Muscle layer of duodenum (tissue), 2 donors: ENCODE data around the gene ZFHX3.

Source experiments
- H3K27ac ChIP-seq: one replicate; pipeline ENCODE4 v1.7.0; 2013; ENCODE audit warnings: mild to moderate bottlenecking, low read length
- H3K27me3 ChIP-seq: one replicate; pipeline ENCODE4 v1.7.0; 2013; ENCODE audit warnings: low read depth, mild to moderate bottlenecking, control low read depth, low read length
- H3K36me3 ChIP-seq, 2 donors: one replicate each; pipeline ENCODE4 v1.7.0; 2013; ENCODE audit warnings: low read length in 2 of 2, control low read depth in 1 of 2, mild to moderate bottlenecking in 1 of 2; ENCODE audit not compliant: insufficient read depth in 2 of 2, control insufficient read depth in 1 of 2
- H3K4me1 ChIP-seq, 2 donors: one replicate each; pipeline ENCODE4 v1.7.0; 2013; ENCODE audit warnings: low read length in 2 of 2, mild to moderate bottlenecking in 2 of 2, control low read depth in 1 of 2, moderate library complexity in 1 of 2; ENCODE audit not compliant: insufficient read depth in 2 of 2, control insufficient read depth in 1 of 2
- H3K4me3 ChIP-seq, 2 donors: one replicate each; pipeline ENCODE4 v1.7.0; 2013; ENCODE audit warnings: low read length in 2 of 2, low read depth in 1 of 2, mild to moderate bottlenecking in 1 of 2
- H3K9me3 ChIP-seq, 2 donors: one replicate each; pipeline ENCODE4 v1.7.0; 2013; ENCODE audit warnings: low read length in 2 of 2, control low read depth in 1 of 2, mild to moderate bottlenecking in 1 of 2; ENCODE audit not compliant: control insufficient read depth in 1 of 2
- donor health status: healthy.

Gene ZFHX3

DNA sequence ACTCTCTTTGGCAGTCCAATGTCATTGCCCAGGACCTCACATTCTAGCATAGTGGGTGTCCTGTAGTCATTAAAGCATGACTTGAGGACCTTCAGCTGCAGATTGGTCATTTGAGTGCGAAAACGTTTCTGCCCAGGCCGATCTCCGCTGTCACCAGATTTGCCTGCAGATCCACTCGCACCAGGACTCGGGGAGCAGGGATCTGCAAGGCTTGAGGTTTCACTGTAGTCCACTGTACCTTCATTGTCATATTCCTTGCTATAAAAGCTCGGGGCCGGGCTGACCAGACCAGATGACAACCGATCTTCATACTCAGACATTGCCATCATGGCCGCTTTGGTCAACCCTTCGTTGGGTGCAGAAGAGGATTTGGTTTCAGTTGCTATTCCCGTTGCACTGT lies 254.2 kb downstream of the ZFHX3 start:
- Histone ChIP-seq H3K36me3 (peaks cover 21 to 32% of the 10 kb centered on the region in 2 donors), H3K4me3 (no peak overlapping the region), H3K27me3 (no peaks in the 10 kb centered on the region), H3K4me1 (peaks cover 0 to 14% of the 10 kb centered on the region in 2 donors), H3K9me3 (no peaks in the 10 kb centered on the region), H3K27ac (no peak overlapping the region)

DNA sequence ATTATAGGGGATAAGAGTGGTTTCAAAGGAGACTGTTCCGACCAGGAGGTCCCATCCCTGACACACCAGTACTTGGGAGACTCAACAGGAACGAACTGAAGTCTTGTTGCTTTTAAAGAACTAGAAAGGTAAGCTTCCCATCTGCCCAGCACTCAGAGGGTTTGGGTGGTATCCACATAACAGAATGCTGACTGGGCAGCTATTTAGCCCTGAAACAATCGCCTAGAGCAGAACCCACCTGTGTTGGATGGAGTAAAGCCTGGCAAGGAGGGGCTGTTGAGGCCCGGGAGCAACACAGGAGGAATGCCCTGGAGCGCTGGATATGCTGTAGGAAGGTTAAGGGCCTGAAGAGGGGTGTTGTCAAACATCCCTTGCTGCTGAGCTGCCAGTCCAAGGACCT lies 254.9 kb downstream of the ZFHX3 start:
- no peaks in the 10 kb centered on the region for H3K9me3 ChIP-seq
- H3K4me1 ChIP-seq, result peaks cover 0 to 17% of the 10 kb centered on the region in 2 donors
- peaks cover 21 to 25% of the 10 kb centered on the region in 2 donors for H3K36me3 ChIP-seq
- no peaks in the 10 kb centered on the region for H3K27me3 ChIP-seq
- no peak overlapping the region for H3K4me3 ChIP-seq
- no peak overlapping the region for H3K27ac ChIP-seq

DNA sequence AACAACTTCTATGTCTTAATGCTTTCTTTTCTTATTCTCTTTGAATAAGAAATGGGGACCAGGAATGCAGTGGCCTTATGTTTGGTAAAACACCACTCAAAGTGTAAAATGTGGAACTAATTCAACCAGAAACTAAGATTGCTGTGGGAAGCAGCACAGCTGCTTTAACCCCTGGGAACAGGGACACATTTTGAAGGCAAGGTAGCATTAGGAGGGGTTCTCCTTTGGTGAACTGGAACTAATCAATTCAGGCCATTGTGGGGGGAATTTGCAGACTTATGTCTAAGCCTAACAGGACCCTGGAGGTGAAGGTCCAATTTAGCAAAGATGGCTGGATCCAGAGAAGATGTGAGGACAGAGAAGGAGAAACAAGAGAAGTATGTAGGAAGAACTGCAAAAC lies 256.1 kb downstream of the ZFHX3 start:
- H3K4me3 ChIP-seq, result no peak overlapping the region
- peaks cover 0 to 8% of the 10 kb centered on the region in 2 donors for H3K4me1 ChIP-seq
- H3K9me3 ChIP-seq, result no peaks in the 10 kb centered on the region
- H3K27ac ChIP-seq, result no peak overlapping the region
- H3K36me3 ChIP-seq, result peaks cover 13 to 16% of the 10 kb centered on the region in 2 donors
- H3K27me3 ChIP-seq, result no peaks in the 10 kb centered on the region

DNA sequence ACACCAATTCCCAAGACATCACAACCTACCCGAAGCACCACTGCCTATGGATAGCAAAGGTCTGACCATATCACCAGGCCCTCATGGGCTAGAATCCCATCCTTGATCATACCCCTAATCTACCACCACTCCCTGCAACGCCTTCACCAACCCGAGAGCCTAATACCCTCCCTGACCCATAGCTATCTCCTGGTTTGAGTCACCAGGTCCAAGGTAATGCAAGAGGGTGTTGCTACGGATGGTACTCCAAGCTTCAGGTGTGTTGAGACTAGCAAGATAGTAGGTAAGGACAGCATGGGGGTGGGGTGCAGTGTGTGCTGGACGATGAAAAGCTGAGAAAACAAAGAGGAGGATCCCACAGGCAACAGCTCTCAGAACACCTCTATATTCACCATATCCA lies 258.0 kb downstream of the ZFHX3 start:
- H3K4me3 ChIP-seq, result no peak overlapping the region
- H3K27ac ChIP-seq, result no peak overlapping the region
- H3K4me1 ChIP-seq, result peaks cover 0 to 8% of the 10 kb centered on the region in 2 donors
- H3K9me3 ChIP-seq, result no peaks in the 10 kb centered on the region
- H3K36me3 ChIP-seq, result peaks cover 12 to 14% of the 10 kb centered on the region in 2 donors
- no peaks in the 10 kb centered on the region for H3K27me3 ChIP-seq

DNA sequence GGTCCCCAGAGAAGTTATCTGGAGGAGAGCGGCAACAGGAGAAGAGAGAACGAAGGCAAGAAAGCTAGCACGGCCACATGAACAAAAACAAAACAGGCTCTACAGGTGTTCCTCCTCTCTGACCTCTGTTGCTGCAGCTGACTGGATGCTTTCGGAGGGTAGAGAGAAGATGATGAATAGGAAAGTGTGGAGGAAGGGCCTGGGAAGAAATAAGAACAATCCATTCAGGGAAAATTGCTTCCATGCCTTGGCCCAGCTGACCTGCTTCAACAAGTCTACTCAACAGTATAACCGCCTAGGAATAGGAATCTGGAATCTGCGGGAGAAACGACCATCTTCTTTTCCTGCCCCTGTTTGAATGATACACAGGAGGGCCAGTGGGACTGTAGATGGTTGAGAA lies 258.5 kb downstream of the ZFHX3 start:
- H3K27ac ChIP-seq, result no peak overlapping the region
- peaks cover 0 to 8% of the 10 kb centered on the region in 2 donors for H3K4me1 ChIP-seq
- peaks cover 10 to 12% of the 10 kb centered on the region in 2 donors for H3K36me3 ChIP-seq
- H3K4me3 ChIP-seq, result no peak overlapping the region
- H3K9me3 ChIP-seq, result no peaks in the 10 kb centered on the region
- no peaks in the 10 kb centered on the region for H3K27me3 ChIP-seq

DNA sequence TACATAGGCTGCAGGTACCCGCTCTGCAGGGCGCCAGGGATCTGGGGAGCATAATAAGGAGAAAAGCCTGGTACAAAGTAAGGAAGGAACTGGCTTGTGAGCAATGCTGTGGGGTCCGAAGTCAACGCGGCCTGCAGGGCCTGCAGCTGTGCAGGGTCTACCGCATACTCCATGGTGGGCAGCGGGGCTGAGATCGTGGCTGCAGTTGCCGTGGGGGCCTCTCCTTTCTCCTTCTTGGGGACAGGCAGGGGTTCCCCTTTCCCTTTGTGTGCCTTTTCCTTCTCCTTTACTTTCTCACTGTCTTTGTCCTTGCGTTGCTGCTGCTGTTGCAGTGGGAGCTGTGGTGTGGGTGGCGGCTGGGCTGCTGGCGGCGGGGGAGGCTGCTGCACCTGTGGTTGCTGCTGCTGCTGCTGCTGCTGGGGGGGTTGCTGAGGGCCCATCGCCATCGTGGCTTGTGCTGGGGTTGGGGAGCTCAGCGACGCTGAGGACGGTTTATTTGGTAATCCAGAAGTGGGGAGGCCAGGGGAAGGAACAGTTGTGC lies 259.6 kb downstream of the ZFHX3 start:
- H3K4me3 ChIP-seq, result peak overlapping the region; percentile 59 to 64

DNA sequence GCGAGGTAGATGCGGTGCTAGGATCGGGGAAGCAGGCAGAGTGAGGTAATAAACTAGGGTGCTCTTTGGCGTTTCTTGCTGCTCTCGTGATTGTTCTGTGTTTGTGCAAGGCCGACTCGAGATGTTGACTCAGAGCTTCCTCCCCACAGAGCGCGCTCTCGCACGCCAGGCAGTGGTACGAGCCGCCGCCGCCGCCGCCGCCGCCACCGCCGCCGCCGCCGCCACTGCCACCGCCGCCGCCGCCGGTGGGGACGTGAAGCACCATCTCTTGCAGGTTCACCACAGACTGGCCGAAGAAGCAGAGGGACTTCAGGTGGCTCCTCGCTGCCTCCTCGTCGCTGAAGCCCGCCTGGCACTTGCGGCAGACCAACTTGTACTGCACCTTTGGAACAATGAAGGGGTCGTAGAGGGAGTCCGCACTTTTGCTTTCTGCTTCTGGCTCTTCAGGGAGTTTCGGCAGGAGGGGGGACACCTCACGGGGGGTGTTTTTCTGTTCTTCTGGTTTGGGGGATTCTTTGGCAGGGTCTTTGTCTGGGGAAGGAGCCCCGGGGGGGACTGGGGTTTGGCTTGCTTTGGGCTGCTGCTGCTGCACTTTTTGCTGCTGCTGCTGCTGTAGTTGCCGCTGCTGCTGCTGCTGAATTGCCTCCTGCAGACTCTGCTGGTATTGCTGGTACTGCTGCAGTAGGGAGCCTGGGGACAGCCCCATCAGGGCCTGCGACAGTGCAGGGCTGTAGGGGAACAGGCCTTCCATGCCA lies 260.2 kb downstream of the ZFHX3 start:
- Histone ChIP-seq H3K9me3 (no peaks in the 10 kb centered on the region), H3K27me3 (no peaks in the 10 kb centered on the region), H3K36me3 (peaks cover 0 to 7% of the 10 kb centered on the region in 2 donors), H3K4me3 (peak overlapping the region; percentile 59 to 64), H3K27ac (no peak overlapping the region), H3K4me1 (peaks cover 0 to 8% of the 10 kb centered on the region in 2 donors)

More for the DNA sequence above, 259.6 kb downstream of the ZFHX3 start:
- Histone ChIP-seq H3K27ac (no peak overlapping the region), H3K27me3 (no peaks in the 10 kb centered on the region), H3K4me1 (peaks cover 0 to 8% of the 10 kb centered on the region in 2 donors), H3K36me3 (peaks cover 6 to 9% of the 10 kb centered on the region in 2 donors), H3K9me3 (no peaks in the 10 kb centered on the region)

DNA sequence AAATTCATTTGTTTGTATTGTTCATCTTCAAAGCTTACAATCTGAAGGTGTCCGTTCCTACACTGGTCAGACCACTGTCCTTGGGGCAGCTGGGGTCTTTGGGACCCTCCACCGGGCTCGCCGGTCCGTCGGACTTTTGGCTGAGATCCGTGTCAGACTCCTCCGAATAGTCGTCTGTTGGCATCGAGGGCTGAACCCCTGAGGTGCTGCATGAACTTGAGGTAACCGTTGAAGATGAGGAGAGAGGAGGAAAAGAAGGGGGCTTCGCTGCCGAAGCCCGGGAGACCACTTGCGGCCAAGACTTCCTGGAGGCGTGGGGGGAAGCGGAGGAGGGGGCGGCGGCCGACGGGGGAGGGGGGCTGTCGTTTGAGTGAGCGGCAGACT lies 260.8 kb downstream of the ZFHX3 start:
- Histone ChIP-seq H3K9me3 (no peaks in the 10 kb centered on the region), H3K4me3 (peak overlapping the region in 1 of 2 donors; percentile 59), H3K36me3 (peaks cover 0 to 7% of the 10 kb centered on the region in 2 donors), H3K4me1 (peaks cover 0 to 8% of the 10 kb centered on the region in 2 donors), H3K27ac (peak overlapping the region; percentile 66), H3K27me3 (no peaks in the 10 kb centered on the region)

DNA sequence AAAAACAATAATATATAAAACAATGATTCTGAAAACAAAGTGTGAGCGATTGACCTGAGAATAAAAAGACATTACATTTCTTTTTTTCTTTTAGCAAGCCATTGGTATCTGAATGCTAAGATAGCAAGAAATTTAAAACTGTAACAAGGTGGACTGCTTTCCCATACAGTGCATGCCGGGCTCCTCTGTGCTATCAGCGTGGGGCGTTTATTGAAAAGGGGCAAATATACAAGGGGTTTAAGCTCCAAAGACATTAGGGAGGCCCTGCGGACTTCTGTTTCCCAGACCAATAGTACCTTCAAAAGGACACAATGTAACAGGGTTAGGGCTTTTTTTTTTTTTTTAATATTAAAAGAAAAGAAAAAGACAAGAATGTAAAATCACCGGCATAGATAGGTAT lies 261.3 kb downstream of the ZFHX3 start:
- Histone ChIP-seq H3K36me3 (peaks cover 0 to 7% of the 10 kb centered on the region in 2 donors), H3K4me3 (no peak overlapping the region), H3K27me3 (no peaks in the 10 kb centered on the region), H3K4me1 (peaks cover 0 to 8% of the 10 kb centered on the region in 2 donors), H3K27ac (no peak overlapping the region), H3K9me3 (no peaks in the 10 kb centered on the region)

DNA sequence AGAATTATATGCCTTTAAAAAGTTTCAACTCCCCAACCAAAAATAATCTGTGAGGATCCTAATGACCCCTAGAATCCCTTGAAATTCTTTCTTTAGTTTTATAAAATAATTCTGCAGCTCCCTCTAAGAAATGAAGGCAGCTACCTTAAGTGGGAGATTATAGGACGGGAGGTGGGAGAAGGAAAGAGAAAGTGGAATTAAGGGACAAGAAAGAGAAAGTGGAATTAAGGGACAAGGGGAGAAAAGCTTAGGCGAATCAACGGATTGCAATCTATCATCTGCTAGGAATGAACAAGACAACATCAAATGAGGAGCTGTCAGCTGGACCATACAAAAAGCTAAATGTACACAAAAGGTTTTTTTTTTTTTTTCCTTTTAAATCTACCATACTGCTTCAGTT lies 262.0 kb downstream of the ZFHX3 start:
- Histone ChIP-seq H3K27ac (no peak overlapping the region), H3K4me1 (peaks cover 0 to 8% of the 10 kb centered on the region in 2 donors), H3K9me3 (no peaks in the 10 kb centered on the region), H3K4me3 (no peak overlapping the region), H3K27me3 (no peaks in the 10 kb centered on the region), H3K36me3 (peaks cover 0 to 7% of the 10 kb centered on the region in 2 donors)

DNA sequence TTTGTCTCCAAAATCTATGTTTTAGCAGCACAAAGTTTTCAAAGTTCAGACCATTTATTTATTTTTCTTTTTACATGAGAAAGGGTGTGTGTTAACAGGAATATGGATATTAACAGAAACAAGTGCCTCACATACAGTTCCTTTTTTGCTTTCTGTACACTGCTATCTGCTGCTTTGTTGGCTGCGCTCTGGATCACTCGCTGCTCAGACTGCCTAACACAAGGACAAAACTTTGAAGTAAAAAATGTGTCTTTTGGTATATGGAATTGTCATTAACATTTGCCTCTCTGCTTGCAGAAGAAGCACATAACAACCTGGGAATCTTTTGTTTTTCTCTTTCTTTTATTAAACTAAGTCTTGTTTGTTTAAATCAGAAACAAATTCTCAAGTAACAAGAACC lies 262.8 kb downstream of the ZFHX3 start:
- Histone ChIP-seq H3K36me3 (peaks cover 0 to 7% of the 10 kb centered on the region in 2 donors), H3K27ac (no peak overlapping the region), H3K27me3 (no peaks in the 10 kb centered on the region), H3K4me1 (peaks cover 0 to 8% of the 10 kb centered on the region in 2 donors), H3K9me3 (no peaks in the 10 kb centered on the region), H3K4me3 (no peak overlapping the region)
